Measurements from ENCODE around the gene AMZ1.

Gene AMZ1

DNA sequence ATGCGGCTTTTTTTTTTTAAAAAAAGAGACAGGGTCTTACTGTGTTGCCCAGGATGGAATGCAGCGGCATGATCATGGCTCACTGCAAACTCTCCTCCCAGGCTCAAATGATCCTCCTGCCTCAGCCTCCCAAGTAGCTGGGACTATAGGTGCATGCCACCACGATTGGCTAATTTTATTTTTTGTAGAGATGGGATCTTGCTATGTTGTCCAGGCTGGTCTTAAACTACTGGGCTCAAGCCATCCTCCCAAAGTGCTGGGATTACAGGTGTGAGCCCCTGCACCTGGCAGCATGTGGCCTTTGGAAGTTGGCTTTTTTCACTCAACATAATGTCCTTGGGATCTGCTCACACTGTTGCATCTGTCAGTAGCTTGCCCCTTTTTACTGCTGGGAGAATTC, 65.1 kb downstream of the AMZ1 start:
- H3K27ac Mint-ChIP-seq: no peak overlapping the region
- H3K4me1 Mint-ChIP-seq (ENCODE audit: low read depth): peaks cover 13% of the 10 kb centered on the region
- no peaks in the 10 kb centered on the region for H3K27me3 Mint-ChIP-seq (ENCODE audit: low read depth)
- peaks cover 20% of the 10 kb centered on the region for H3K36me3 Mint-ChIP-seq (ENCODE audit: low read depth)
- H3K9me3 Mint-ChIP-seq: no peaks in the 10 kb centered on the region
- no peak for DNase-seq (ENCODE audit: low spot score)
- H3K4me3 Mint-ChIP-seq: no peak overlapping the region

GRCh38 chr7:2754086-2754485, 66.1 kb downstream of the AMZ1 start:
- Mint-ChIP-seq H3K27me3 (ENCODE audit: low read depth) (no peaks in the 10 kb centered on the region), H3K27ac (no peak overlapping the region), H3K9me3 (no peaks in the 10 kb centered on the region), H3K36me3 (ENCODE audit: low read depth) (peaks cover 20% of the 10 kb centered on the region), H3K4me3 (no peak overlapping the region), H3K4me1 (ENCODE audit: low read depth) (peaks cover 20% of the 10 kb centered on the region)
- no peak for DNase-seq (ENCODE audit: low spot score)

- Mint-ChIP-seq H3K27ac (no peak overlapping the region), H3K4me1 (ENCODE audit: low read depth) (peaks cover 26% of the 10 kb centered on the region), H3K9me3 (no peaks in the 10 kb centered on the region), H3K4me3 (no peak overlapping the region), H3K27me3 (ENCODE audit: low read depth) (no peaks in the 10 kb centered on the region), H3K36me3 (ENCODE audit: low read depth) (peaks cover 20% of the 10 kb centered on the region)
- DNase-seq (ENCODE audit: low spot score): no peak
Observed at GRCh38 chr7:2754912-2755311, 66.9 kb downstream of the AMZ1 start.

GRCh38 chr7:2755531-2755930, 67.5 kb downstream of the AMZ1 start:
- no peak for DNase-seq (ENCODE audit: low spot score)

DNA sequence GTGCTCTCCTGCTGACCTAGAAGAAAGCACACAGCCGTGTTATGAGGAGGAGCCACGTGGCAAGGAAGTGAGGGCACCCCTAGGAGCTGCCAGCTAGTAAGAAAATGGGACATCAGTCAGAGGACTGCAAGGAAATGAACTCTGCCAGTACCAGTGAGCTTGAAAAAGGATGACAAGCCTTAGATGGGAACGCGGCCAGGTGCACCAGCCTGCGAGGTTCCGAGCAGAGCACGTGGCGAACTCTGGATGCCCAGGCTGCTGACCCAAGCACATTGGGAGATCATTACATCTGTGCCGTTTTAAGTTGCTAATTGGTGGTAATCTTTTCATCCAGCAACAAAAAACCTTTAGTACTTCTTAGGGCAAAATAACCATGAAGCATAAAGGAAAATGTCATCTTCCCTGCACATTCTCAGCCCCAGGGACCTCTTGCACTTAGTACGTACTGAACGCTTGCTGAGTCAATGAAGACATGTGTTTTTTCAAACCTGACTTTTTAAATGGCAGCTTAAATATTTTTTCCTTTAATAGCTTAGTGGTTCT, 69.4 kb downstream of the AMZ1 start:
- Mint-ChIP-seq H3K27me3 (ENCODE audit: low read depth) (no peaks in the 10 kb centered on the region), H3K36me3 (ENCODE audit: low read depth) (peaks cover 20% of the 10 kb centered on the region), H3K27ac (peak overlapping the region; percentile 88), H3K4me1 (ENCODE audit: low read depth) (peaks cover 31% of the 10 kb centered on the region), H3K4me3 (peak overlapping the region; percentile 31), H3K9me3 (no peaks in the 10 kb centered on the region)
- no peak for DNase-seq (ENCODE audit: low spot score)

More at GRCh38 chr7:2755531-2755930, 67.5 kb downstream of the AMZ1 start:
- Mint-ChIP-seq H3K36me3 (ENCODE audit: low read depth) (peaks cover 20% of the 10 kb centered on the region), H3K27me3 (ENCODE audit: low read depth) (no peaks in the 10 kb centered on the region), H3K27ac (no peak overlapping the region), H3K4me1 (ENCODE audit: low read depth) (peaks cover 31% of the 10 kb centered on the region), H3K4me3 (no peak overlapping the region), H3K9me3 (no peaks in the 10 kb centered on the region)

GRCh38 chr7:2757904-2758672, 70.1 kb downstream of the AMZ1 start:
- H3K4me1 Mint-ChIP-seq (ENCODE audit: low read depth): peaks cover 31% of the 10 kb centered on the region
- H3K27me3 Mint-ChIP-seq (ENCODE audit: low read depth): no peaks in the 10 kb centered on the region
- H3K9me3 Mint-ChIP-seq: no peaks in the 10 kb centered on the region
- H3K4me3 Mint-ChIP-seq: peak overlapping the region; percentile 31
- H3K27ac Mint-ChIP-seq: peak overlapping the region; percentile 88
- H3K36me3 Mint-ChIP-seq (ENCODE audit: low read depth): peaks cover 20% of the 10 kb centered on the region
- DNase-seq (ENCODE audit: low spot score): peak; percentile 90

DNA sequence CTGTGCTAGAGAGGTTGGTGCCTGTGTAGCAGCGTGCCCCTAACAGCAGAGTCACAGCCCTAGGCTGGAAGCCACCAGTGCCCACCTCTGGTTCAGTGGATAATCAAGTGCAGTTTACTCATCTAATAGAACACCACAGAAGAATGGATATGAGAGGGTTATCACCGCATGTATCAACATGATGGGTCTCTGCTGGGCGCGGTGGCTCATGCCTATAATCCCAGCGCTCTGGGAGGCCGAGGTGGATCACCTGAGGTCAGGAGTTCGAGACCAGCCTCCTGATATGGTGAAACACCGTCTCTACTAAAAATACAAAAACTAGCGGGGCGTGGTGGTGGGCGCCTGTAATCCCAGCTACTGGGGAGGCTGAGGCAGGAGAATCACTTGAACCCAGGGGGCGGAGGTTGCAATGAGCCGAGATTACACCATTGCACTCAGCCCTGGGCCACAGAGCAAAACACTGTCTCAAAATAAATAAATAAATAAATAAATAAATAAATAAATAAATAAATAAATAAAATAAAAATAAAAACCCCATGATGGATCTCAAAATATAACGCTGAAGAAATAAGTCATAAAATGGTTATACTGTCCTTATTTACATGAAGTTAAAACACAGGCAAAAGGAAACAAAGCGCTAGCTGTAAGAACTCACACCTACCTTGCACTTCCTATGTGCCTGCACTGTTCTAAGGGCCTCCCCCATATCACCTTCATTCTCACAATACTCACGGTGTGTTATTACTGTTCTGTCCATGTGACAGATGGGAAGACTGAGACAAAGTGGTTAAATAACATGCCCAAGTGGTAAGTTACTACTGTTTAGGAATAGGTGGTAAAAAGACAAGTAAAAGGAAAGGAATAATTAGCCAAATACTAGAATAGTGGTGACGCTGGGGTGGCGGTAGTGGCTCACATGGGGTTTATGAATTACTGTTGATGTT, 70.9 kb downstream of the AMZ1 start:
- H3K27me3 Mint-ChIP-seq (ENCODE audit: low read depth): no peaks in the 10 kb centered on the region
- H3K4me3 Mint-ChIP-seq: peak overlapping the region; percentile 31
- H3K27ac Mint-ChIP-seq: peak overlapping the region; percentile 88
- H3K4me1 Mint-ChIP-seq (ENCODE audit: low read depth): peaks cover 31% of the 10 kb centered on the region
- peaks cover 20% of the 10 kb centered on the region for H3K36me3 Mint-ChIP-seq (ENCODE audit: low read depth)
- no peaks in the 10 kb centered on the region for H3K9me3 Mint-ChIP-seq
- DNase-seq (ENCODE audit: low spot score): no peak

GRCh38 chr7:2759736-2760097, 71.7 kb downstream of the AMZ1 start:
- H3K4me1 Mint-ChIP-seq (ENCODE audit: low read depth): peaks cover 31% of the 10 kb centered on the region
- H3K36me3 Mint-ChIP-seq (ENCODE audit: low read depth): peaks cover 20% of the 10 kb centered on the region
- H3K27ac Mint-ChIP-seq: no peak overlapping the region
- no peak for DNase-seq (ENCODE audit: low spot score)
- H3K4me3 Mint-ChIP-seq: no peak overlapping the region
- no peaks in the 10 kb centered on the region for H3K9me3 Mint-ChIP-seq
- no peaks in the 10 kb centered on the region for H3K27me3 Mint-ChIP-seq (ENCODE audit: low read depth)

DNA sequence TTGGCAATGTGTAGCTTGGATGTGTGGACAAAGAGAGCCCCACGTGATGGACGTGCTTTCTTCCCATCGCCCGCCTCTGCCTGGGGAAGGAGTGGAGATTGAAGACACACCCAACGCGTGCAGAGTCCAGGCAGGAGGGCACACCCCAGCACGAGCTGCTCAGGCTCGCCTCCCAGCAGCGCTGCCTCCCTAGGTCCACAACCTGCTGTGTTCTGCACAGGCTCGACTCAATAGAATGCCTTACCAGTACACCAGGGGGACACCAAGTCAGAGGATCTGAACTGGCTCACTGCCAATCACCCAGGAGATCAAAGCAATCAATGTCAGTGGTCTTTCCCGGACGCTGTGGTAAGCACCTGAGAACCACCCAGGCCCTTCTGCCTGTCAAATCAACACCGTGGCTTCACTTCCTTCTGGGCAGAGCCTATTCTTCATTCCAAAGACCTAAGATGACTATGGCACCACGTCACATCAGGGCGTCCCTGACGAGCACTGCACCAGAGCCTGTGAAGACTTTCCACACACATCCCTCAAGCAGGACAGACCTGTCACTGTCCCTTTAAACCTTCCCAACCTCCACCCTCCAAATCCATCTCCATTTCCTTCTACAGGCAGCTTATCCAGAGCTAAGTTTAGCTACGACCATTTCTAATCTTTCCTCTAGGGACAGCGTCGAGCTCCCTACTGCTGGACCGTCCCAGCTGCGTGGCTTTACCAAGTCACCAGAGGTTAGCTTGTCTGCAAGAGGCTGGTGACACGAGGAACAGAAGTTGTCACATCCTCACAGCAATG, 72.3 kb downstream of the AMZ1 start:
- Mint-ChIP-seq H3K4me3 (no peak overlapping the region), H3K27me3 (ENCODE audit: low read depth) (no peaks in the 10 kb centered on the region), H3K4me1 (ENCODE audit: low read depth) (peaks cover 31% of the 10 kb centered on the region), H3K9me3 (no peaks in the 10 kb centered on the region), H3K27ac (peak overlapping the region; percentile 66), H3K36me3 (ENCODE audit: low read depth) (peaks cover 15% of the 10 kb centered on the region)
- DNase-seq (ENCODE audit: low spot score): no peak

DNA sequence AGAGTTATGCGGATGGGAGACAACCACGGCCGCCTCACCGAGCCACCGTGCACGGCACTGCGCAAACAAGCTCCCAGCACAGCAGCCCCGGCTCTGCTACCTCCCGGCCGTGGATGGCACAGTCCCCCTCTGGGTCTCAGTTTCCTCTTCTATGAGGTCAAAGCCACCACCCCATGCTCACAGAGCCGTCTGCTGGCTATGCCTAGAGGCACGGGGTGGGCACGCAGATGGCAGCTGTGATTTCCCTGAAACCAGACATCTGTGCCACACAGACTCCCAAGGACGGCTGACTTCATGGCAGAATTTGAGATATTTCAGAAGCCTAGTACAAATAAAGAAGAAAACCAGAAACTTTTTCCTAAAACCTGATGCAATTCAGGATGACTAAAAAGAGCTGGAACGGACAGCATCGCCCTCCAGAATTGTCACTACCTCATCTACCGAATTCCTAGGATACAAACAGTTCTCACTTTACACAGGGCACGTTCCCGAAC, 73.2 kb downstream of the AMZ1 start:
- Mint-ChIP-seq H3K4me1 (ENCODE audit: low read depth) (peaks cover 33% of the 10 kb centered on the region), H3K4me3 (no peak overlapping the region), H3K27ac (no peak overlapping the region), H3K27me3 (ENCODE audit: low read depth) (no peaks in the 10 kb centered on the region), H3K9me3 (no peaks in the 10 kb centered on the region), H3K36me3 (ENCODE audit: low read depth) (peaks cover 6% of the 10 kb centered on the region)
- no peak for DNase-seq (ENCODE audit: low spot score)

DNA sequence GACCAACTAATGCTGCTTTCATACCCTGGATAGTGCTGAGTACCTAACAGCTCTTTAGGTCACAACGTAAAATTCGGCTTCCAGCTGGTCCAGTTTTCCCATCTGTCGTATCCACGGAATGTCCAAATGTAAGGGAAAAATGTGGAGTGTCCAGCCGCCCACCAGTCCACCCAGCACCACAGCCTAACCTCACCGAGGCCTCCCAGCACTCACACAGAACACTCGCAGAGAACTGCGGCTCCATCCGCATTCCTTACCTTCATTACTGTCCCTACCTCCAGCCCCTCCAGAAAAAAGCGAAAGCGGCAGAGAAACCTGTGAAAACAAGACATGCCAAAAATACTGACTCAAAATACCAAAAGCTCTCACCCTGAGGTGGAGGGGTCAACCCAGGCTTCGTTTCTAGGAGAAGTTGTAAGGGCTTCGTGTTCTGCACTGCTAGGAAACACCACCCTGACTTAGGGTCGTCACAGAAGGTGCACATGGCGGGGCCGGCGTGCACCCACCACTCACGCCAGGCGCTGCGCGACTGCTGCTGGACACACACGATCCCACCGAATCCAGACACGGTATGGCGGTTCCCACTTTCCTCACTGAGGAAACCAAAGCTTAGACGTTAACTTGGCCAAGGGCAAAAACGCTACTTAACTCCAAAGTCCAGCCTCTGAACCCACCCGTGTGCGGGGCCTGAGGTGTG, 73.9 kb downstream of the AMZ1 start:
- Mint-ChIP-seq H3K4me3 (no peak overlapping the region), H3K36me3 (ENCODE audit: low read depth) (no peaks in the 10 kb centered on the region), H3K27me3 (ENCODE audit: low read depth) (no peaks in the 10 kb centered on the region), H3K9me3 (no peaks in the 10 kb centered on the region), H3K4me1 (ENCODE audit: low read depth) (peaks cover 31% of the 10 kb centered on the region), H3K27ac (no peak overlapping the region)
- DNase-seq (ENCODE audit: low spot score): no peak

- no peak overlapping the region for H3K4me3 Mint-ChIP-seq
- H3K27me3 Mint-ChIP-seq (ENCODE audit: low read depth): no peaks in the 10 kb centered on the region
- H3K9me3 Mint-ChIP-seq: no peaks in the 10 kb centered on the region
- H3K4me1 Mint-ChIP-seq (ENCODE audit: low read depth): peaks cover 17% of the 10 kb centered on the region
- H3K27ac Mint-ChIP-seq: no peak overlapping the region
- DNase-seq (ENCODE audit: low spot score): no peak
- H3K36me3 Mint-ChIP-seq (ENCODE audit: low read depth): no peaks in the 10 kb centered on the region
Observed at GRCh38 chr7:2763597-2763996, 75.6 kb downstream of the AMZ1 start.

- Mint-ChIP-seq H3K4me3 (no peak overlapping the region), H3K4me1 (ENCODE audit: low read depth) (peaks cover 9% of the 10 kb centered on the region), H3K36me3 (ENCODE audit: low read depth) (peaks cover under 1% of the 10 kb centered on the region), H3K27ac (no peak overlapping the region), H3K9me3 (no peaks in the 10 kb centered on the region), H3K27me3 (ENCODE audit: low read depth) (no peaks in the 10 kb centered on the region)
- DNase-seq (ENCODE audit: low spot score): no peak
Observed at GRCh38 chr7:2764621-2765020, 76.6 kb downstream of the AMZ1 start.

Measured in T-helper 2 cell treated with Interferon-gamma antibody and Interleukin-4, amounts not matched to agents 5 μg/mL and 100 μg/mL, for 36 hours (primary cell).